Liver (tissue), 9 donors: ENCODE measurements around the gene HIVEP3. TPM values are rescaled to one million over a fixed set of nuclear protein-coding genes. Genes with fewer than 3 reads are reported as not detected.

Experiments used
- DNase-seq: peaks from one replicate; pipeline ENCODE4 v3.0.0-alpha.2; 2017; ENCODE audit warnings: low spot score
- H3K27ac ChIP-seq, 2 donors: one replicate each; pipeline ENCODE4 v1.7.0; 2013; ENCODE audit warnings: inconsistent platforms in 2 of 2, low read length in 2 of 2, control low read depth in 1 of 2, low read depth in 1 of 2, mild to moderate bottlenecking in 1 of 2
- H3K27me3 ChIP-seq, 4 donors: one replicate each; pipeline versions ENCODE4 v1.6.1 to v1.7.0; 2013; ENCODE audit warnings: low read length in 3 of 4, inconsistent platforms in 1 of 4, mild to moderate bottlenecking in 1 of 4, moderate library complexity in 1 of 4; ENCODE audit not compliant: control insufficient read depth in 4 of 4, insufficient read depth in 4 of 4
- H3K36me3 ChIP-seq, 4 donors: one replicate each; pipeline versions ENCODE4 v1.6.1 to v1.7.0; 2013; ENCODE audit warnings: low read length in 3 of 4, mild to moderate bottlenecking in 3 of 4, low read depth in 1 of 4, moderate library complexity in 1 of 4; ENCODE audit not compliant: control insufficient read depth in 4 of 4, insufficient read depth in 3 of 4
- H3K4me1 ChIP-seq, 4 donors: one replicate each; pipeline versions ENCODE4 v1.6.1 to v1.7.0; 2013; ENCODE audit warnings: low read length in 3 of 4, mild to moderate bottlenecking in 3 of 4, moderate library complexity in 1 of 4; ENCODE audit not compliant: control insufficient read depth in 4 of 4, insufficient read depth in 4 of 4
- H3K4me3 ChIP-seq, 3 donors: one replicate each; pipeline versions ENCODE4 v1.6.1 to v1.7.0; 2013; ENCODE audit warnings: low read length in 3 of 3, control low read depth in 1 of 3, low read depth in 1 of 3, mild to moderate bottlenecking in 1 of 3
- H3K9ac ChIP-seq, 2 donors: one replicate each; pipeline ENCODE4 v1.7.0; 2013; ENCODE audit warnings: low read length in 2 of 2, mild to moderate bottlenecking in 2 of 2, moderate library complexity in 2 of 2, control low read depth in 1 of 2, low read depth in 1 of 2
- H3K9me3 ChIP-seq, 4 donors: one replicate each; pipeline versions ENCODE4 v1.6.1 to v1.7.0; 2013; ENCODE audit warnings: low read length in 3 of 4; ENCODE audit not compliant: control insufficient read depth in 4 of 4
- CTCF ChIP-seq: fragments of 150-350 bp; IDR thresholded peaks from 2 replicates; pipeline ENCODE4 v1.5.1; 2017; ENCODE audit warnings: improper control_type of control experiment, low read depth, low read length; ENCODE audit not compliant: missing input control
- EGR1 ChIP-seq, 2 donors: IDR thresholded peaks; 2 replicates each; pipeline ENCODE4 v1.6.1; 2016 to 2018; ENCODE audit warnings: antibody characterized with exemption in 2 of 2, low read depth in 2 of 2
- FOXA1 ChIP-seq: IDR thresholded peaks from 2 replicates; pipeline ENCODE4 v1.6.1; 2016; ENCODE audit warnings: antibody characterized with exemption
- FOXA2 ChIP-seq: IDR thresholded peaks from 2 replicates; pipeline ENCODE4 v1.6.1; 2016; ENCODE audit warnings: antibody characterized with exemption
- GABPA ChIP-seq, 2 donors: IDR thresholded peaks in 1 of 2; conservative IDR thresholded peaks in 1 of 2; 2 replicates each; pipeline ENCODE4 v1.6.1; 2016; ENCODE audit warnings: antibody characterized with exemption in 2 of 2, mild to moderate bottlenecking in 1 of 2, moderate library complexity in 1 of 2
- HNF4A ChIP-seq, 2 donors: conservative IDR thresholded peaks; 2 replicates each; pipeline ENCODE4 v1.6.1; 2016; ENCODE audit warnings: antibody characterized with exemption in 2 of 2, mild to moderate bottlenecking in 2 of 2
- HNF4G ChIP-seq: IDR thresholded peaks from 2 replicates; pipeline ENCODE4 v1.6.1; 2016; ENCODE audit warnings: antibody characterized with exemption
- JUND ChIP-seq, 2 donors: IDR thresholded peaks; 2 replicates each; pipeline ENCODE4 v1.6.1; 2016; ENCODE audit warnings: antibody characterized with exemption in 2 of 2
- MAX ChIP-seq: IDR thresholded peaks from 2 replicates; pipeline ENCODE4 v1.6.1; 2016; ENCODE audit warnings: antibody characterized with exemption
- NR2F2 ChIP-seq: IDR thresholded peaks from 2 replicates; pipeline ENCODE4 v1.6.1; 2016; ENCODE audit warnings: antibody characterized with exemption
- RAD21 ChIP-seq, 2 donors: IDR thresholded peaks; 2 replicates each; pipeline ENCODE4 v1.6.1; 2016; ENCODE audit warnings: antibody characterized with exemption in 2 of 2, mild to moderate bottlenecking in 2 of 2
- REST ChIP-seq: IDR thresholded peaks from 2 replicates; pipeline ENCODE4 v1.6.1; 2016; ENCODE audit warnings: antibody characterized with exemption, mild to moderate bottlenecking
- RXRA ChIP-seq, 2 donors: IDR thresholded peaks; 2 replicates each; pipeline ENCODE4 v1.6.1; 2017 to 2018; ENCODE audit warnings: antibody characterized with exemption in 2 of 2, mild to moderate bottlenecking in 1 of 2
- SP1 ChIP-seq: IDR thresholded peaks from 2 replicates; pipeline ENCODE4 v1.6.1; 2018; ENCODE audit warnings: antibody characterized with exemption, mild to moderate bottlenecking
- TAF1 ChIP-seq: conservative IDR thresholded peaks from 2 replicates; pipeline ENCODE4 v1.6.1; 2016; ENCODE audit warnings: antibody characterized with exemption, mild to moderate bottlenecking
- YY1 ChIP-seq: IDR thresholded peaks from 2 replicates; pipeline ENCODE4 v1.6.1; 2016; ENCODE audit warnings: antibody characterized with exemption, mild to moderate bottlenecking
- ZBTB33 ChIP-seq: IDR thresholded peaks from 2 replicates; pipeline ENCODE4 v1.6.1; 2016; ENCODE audit warnings: antibody characterized with exemption
- WGBS: extraction: QIAGEN DNeasy Blood & Tissue Kit; methylation state at CpG from one replicate; pipeline ENCODE4 v1.1.7; 2013; 5-methylcytosine and 5-hydroxymethylcytosine counted together
- polyA plus RNA-seq, 2 donors: library from polyadenylated mRNA; stranded (reverse) in 1 of 2; unstranded in 1 of 2; fragments of 200-250 nt in 1 of 2; fragments of >200 nt in 1 of 2; fragmentation: Nextera tagmentation in 1 of 2; extraction: Ambion mirVana in 1 of 2; gene quantifications; one replicate each; pipeline versions ENCODE4 v1.2.1 to v1.2.3, GENCODE V29; 2013 to 2015
- total RNA-seq, 2 donors: library from RNA; depleted of rRNA; stranded (reverse); fragments of >200 nt; gene quantifications; one replicate each; pipeline ENCODE4 v1.2.3, GENCODE V29; 2014
- TF ChIP-seq, protein P1 (sequence below): IDR thresholded peaks from 2 replicates; pipeline ENCODE4 v1.6.1; 2016; ENCODE audit warnings: antibody characterized with exemption
- donor health status: healthy.
- donor health status: healthy.
- donor health status: healthy.
- donor health status: healthy.
- donor health status: healthy.

The HIVEP3 gene
- total and polyA plus RNA-seq, 4 donors, result 0.93 to 1.6 (median 1.4) TPM

- TF ChIP-seq NR2F2, result no peak
- no peak for TF ChIP-seq RXRA (IDR thresholded peaks at IDR 0.05)
- no peak for TF ChIP-seq RAD21 (IDR thresholded peaks at IDR 0.05)
- no peak for TF ChIP-seq GABPA (IDR thresholded peaks at IDR 0.05 in 1 of 2, conservative IDR thresholded peaks at IDR 0.05 in 1 of 2)
- TF ChIP-seq JUND (IDR thresholded peaks at IDR 0.05), result no peak
- TF ChIP-seq YY1, result no peak
- TF ChIP-seq FOXA1, result no peak
- TF ChIP-seq SP1, result no peak
- TF ChIP-seq ZBTB33, result no peak
- TF ChIP-seq HNF4A (conservative IDR thresholded peaks at IDR 0.05), result no peak
- TF ChIP-seq HNF4G, result no peak
- TF ChIP-seq CTCF, result no peak
- no peak for TF ChIP-seq REST
- TF ChIP-seq MAX, result no peak
- TF ChIP-seq TAF1, result no peak
- TF ChIP-seq FOXA2, result no peak
- TF ChIP-seq, protein P1, sequence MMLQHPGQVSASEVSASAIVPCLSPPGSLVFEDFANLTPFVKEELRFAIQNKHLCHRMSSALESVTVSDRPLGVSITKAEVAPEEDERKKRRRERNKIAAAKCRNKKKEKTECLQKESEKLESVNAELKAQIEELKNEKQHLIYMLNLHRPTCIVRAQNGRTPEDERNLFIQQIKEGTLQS, result no peak
- no peak for TF ChIP-seq EGR1 (IDR thresholded peaks at IDR 0.05; ENCODE audit: low read depth in 2 of 2)
- H3K4me3 ChIP-seq, result no peak overlapping the region
- 92% methylated on average over 6 of the region's 6 CpGs for WGBS
Observed at GRCh38 chr1:41958015-41958673, 39.4 kb upstream of the HIVEP3 start.

More at GRCh38 chr1:41958015-41958673, 39.4 kb upstream of the HIVEP3 start:
- DNase-seq, result no peak
- H3K4me1 ChIP-seq, result no peaks in the 10 kb centered on the region
- H3K9me3 ChIP-seq, result no peaks in the 10 kb centered on the region
- no peak overlapping the region for H3K9ac ChIP-seq
- no peaks in the 10 kb centered on the region for H3K36me3 ChIP-seq
- no peak overlapping the region for H3K27ac ChIP-seq
- no peaks in the 10 kb centered on the region for H3K27me3 ChIP-seq
